Measurements from ENCODE around the gene PODXL.
A peak's percentile ranks its signal among the peaks of the same experiment; 100 is the strongest.

Gene PODXL

GRCh38 chr7:131574741-131575140 lies 18.3 kb upstream of the PODXL start:
- TF ChIP-seq SALL2 (tag by site-specific recombination; IDR thresholded peaks at IDR 0.05; ENCODE audit: borderline replicate concordance) (no peak), ZNF19 (tag by site-specific recombination; IDR thresholded peaks at IDR 0.05; ENCODE audit: low read depth) (no peak), SP3 (tag by site-specific recombination; IDR thresholded peaks at IDR 0.05) (no peak), KLF16 (tag by site-specific recombination; IDR thresholded peaks at IDR 0.05) (no peak)
- Histone ChIP-seq H3K4me3 (ENCODE audit: low read depth, low read length) (no peak overlapping the region), H3K27ac (ENCODE audit: extremely low read depth, low read depth, low read length) (no peak overlapping the region), H3K4me1 (ENCODE audit: control insufficient read depth, insufficient read depth, low read length) (no peaks in the 10 kb centered on the region), H3K9me3 (ENCODE audit: control insufficient read depth, insufficient read depth, low read depth, low read length) (no peaks in the 10 kb centered on the region), H3K36me3 (ENCODE audit: control insufficient read depth in 2 of 2, insufficient read depth in 1 of 2, low read length in 2 of 2) (no peaks in the 10 kb centered on the region)
- ChIA-PET POLR2A (interaction anchor here (0.7 kb wide), 1 partner anchor 763 kb away, joined by 4 read pairs; no protein-coding TSS in a partner anchor), CTCF (interaction anchor here (1.3 kb wide), 1 partner anchor 17 kb away, joined by 4 read pairs; no protein-coding TSS in a partner anchor)

- no peak for TF ChIP-seq ZNF692 (tag by site-specific recombination; IDR thresholded peaks at IDR 0.05)
- TF ChIP-seq SCRT2 (tag by site-specific recombination; IDR thresholded peaks at IDR 0.05): peak; percentile 56; the same call in 1 of the 2 replicates
- 0 out of 2 replicates have a peak, but pooled peaks have one; percentile 9 for TF ChIP-seq SCRT1 (tag by site-specific recombination; IDR thresholded peaks at IDR 0.05; ENCODE audit: borderline replicate concordance)
- no peaks in the 10 kb centered on the region for H3K9me3 ChIP-seq (ENCODE audit: control insufficient read depth, insufficient read depth, low read depth, low read length)
- no peaks in the 10 kb centered on the region for H3K4me1 ChIP-seq (ENCODE audit: control insufficient read depth, insufficient read depth, low read length)
- no peak overlapping the region for H3K4me3 ChIP-seq (ENCODE audit: low read depth, low read length)
- ChIA-PET POLR2A (no interaction called here), CTCF (interaction anchor here (0.7 kb wide), 1 partner anchor 28 kb away, joined by 3 read pairs; no protein-coding TSS in a partner anchor)
- no peaks in the 10 kb centered on the region for H3K36me3 ChIP-seq (ENCODE audit: control insufficient read depth in 2 of 2, insufficient read depth in 1 of 2, low read length in 2 of 2)
- H3K27ac ChIP-seq (ENCODE audit: extremely low read depth, low read depth, low read length): no peak overlapping the region
Observed at GRCh38 chr7:131570401-131570800, 14.0 kb upstream of the PODXL start.

GRCh38 chr7:131568970-131569369 lies 12.5 kb upstream of the PODXL start:
- H3K9me3 ChIP-seq (ENCODE audit: control insufficient read depth, insufficient read depth, low read depth, low read length): no peaks in the 10 kb centered on the region
- CTCF ChIA-PET: interaction anchor here (0.6 to 1.1 kb wide), 2 partner anchors 22 to 86 kb away, joined by 3 to 5 read pairs; no protein-coding TSS in a partner anchor

GRCh38 chr7:131568510-131568909 lies 12.1 kb upstream of the PODXL start:
- POLR2A ChIA-PET: interaction anchor here (1.0 kb wide), 1 partner anchor 17 kb away, joined by 5 read pairs; no protein-coding TSS in a partner anchor
- no peaks in the 10 kb centered on the region for H3K9me3 ChIP-seq (ENCODE audit: control insufficient read depth, insufficient read depth, low read depth, low read length)
- H3K4me1 ChIP-seq (ENCODE audit: control insufficient read depth, insufficient read depth, low read length): no peaks in the 10 kb centered on the region
- no peak overlapping the region for H3K4me3 ChIP-seq (ENCODE audit: low read depth, low read length)
- TF ChIP-seq ZNF24 (tag by site-specific recombination; IDR thresholded peaks at IDR 0.05): no peak
- TF ChIP-seq ZNF48 (tag by site-specific recombination; IDR thresholded peaks at IDR 0.05): no peak
- no peak for TF ChIP-seq MEIS1 (CRISPR knock-in tag; IDR thresholded peaks at IDR 0.05; ENCODE audit: borderline replicate concordance)
- no peak for TF ChIP-seq ZNF704 (tag by site-specific recombination; IDR thresholded peaks at IDR 0.05)
- no peak for TF ChIP-seq HOXD13 (CRISPR knock-in tag; IDR thresholded peaks at IDR 0.05; ENCODE audit: borderline replicate concordance)
- no peak for TF ChIP-seq ZNF837 (tag by site-specific recombination; IDR thresholded peaks at IDR 0.05)
- TF ChIP-seq PATZ1 (tag by site-specific recombination; IDR thresholded peaks at IDR 0.05): no peak
- TF ChIP-seq ZNF473 (tag by site-specific recombination; IDR thresholded peaks at IDR 0.05): no peak
- no peaks in the 10 kb centered on the region for H3K36me3 ChIP-seq (ENCODE audit: control insufficient read depth in 2 of 2, insufficient read depth in 1 of 2, low read length in 2 of 2)
- CTCF ChIA-PET: no interaction called here
- no peak overlapping the region for H3K27ac ChIP-seq (ENCODE audit: extremely low read depth, low read depth, low read length)

More at GRCh38 chr7:131568970-131569369, 12.5 kb upstream of the PODXL start:
- POLR2A ChIA-PET: no interaction called here
- Histone ChIP-seq H3K27ac (ENCODE audit: extremely low read depth, low read depth, low read length) (no peak overlapping the region), H3K4me3 (ENCODE audit: low read depth, low read length) (no peak overlapping the region), H3K4me1 (ENCODE audit: control insufficient read depth, insufficient read depth, low read length) (no peaks in the 10 kb centered on the region), H3K36me3 (ENCODE audit: control insufficient read depth in 2 of 2, insufficient read depth in 1 of 2, low read length in 2 of 2) (no peaks in the 10 kb centered on the region)
- TF ChIP-seq RBAK (tag by site-specific recombination; IDR thresholded peaks at IDR 0.05) (no peak), ZNF544 (tag by site-specific recombination; IDR thresholded peaks at IDR 0.05) (no peak), ZNF175 (tag by site-specific recombination; IDR thresholded peaks at IDR 0.05) (no peak), ZFP69B (tag by site-specific recombination; IDR thresholded peaks at IDR 0.05) (no peak)
